Measurements from ENCODE around the gene RAB11FIP3. TPM values are rescaled to one million over a fixed set of nuclear protein-coding genes. Genes with fewer than 3 reads are reported as not detected.
"Not testable (repeated sequence)": the region's sequence is repeated elsewhere in the genome, so short reads cannot be mapped to it uniquely, and the experiment has no call there.

RAB11FIP3 gene
- 17.2 TPM for total RNA-seq

- DNase-seq, result peak; percentile 41
Observed at GRCh38 chr16:425082-425718, at the start of gene RAB11FIP3. Gene RAB11FIP3 (plus strand): TSS chr16:425649. CDS start chr16:426007, 358 bp downstream.

DNA sequence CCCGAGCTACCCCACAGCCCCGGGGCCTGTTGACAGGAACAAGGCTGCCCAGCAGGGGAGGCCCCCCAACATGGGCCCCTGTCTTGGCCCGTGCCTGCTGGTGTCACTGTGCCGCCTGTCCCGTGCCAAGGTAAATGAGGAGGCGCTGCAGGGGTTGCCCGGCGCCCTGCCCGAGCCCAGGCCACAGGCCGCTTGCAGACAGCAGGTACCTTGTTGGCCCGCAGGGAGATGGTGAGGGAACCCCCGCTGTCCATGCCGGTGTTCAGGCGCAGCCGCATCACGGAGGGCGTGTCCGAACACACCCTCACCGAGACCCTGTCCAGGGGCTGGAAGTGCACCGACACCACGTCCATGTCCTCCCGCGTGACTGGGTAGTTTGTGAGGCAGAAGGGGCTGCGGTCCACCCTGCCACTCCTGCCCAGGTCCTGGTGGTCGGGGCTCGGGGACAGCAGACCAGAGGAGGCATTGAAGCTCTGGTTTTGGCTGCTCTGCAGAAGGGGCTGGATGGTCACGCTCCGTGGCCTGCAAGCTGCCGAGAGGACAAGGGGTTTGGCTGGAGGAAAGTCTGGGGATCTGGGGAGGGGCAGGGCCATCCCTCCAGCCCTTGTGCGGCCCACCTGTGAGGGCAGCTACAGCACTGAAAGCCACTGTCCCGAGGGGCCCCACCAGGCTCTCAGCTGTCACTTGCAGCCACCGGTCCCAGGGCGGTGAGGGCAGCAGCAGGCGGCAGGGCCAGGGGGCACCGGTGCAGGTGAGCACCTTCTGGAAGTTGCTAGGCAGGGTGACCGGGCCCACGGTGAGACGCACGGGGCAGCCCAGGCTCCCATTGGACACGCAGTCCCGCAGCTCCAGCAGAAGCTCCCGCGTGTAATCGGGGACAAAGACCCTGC lies 49.3 kb upstream of the RAB11FIP3 start:
- DNase-seq, result no peak

DNA sequence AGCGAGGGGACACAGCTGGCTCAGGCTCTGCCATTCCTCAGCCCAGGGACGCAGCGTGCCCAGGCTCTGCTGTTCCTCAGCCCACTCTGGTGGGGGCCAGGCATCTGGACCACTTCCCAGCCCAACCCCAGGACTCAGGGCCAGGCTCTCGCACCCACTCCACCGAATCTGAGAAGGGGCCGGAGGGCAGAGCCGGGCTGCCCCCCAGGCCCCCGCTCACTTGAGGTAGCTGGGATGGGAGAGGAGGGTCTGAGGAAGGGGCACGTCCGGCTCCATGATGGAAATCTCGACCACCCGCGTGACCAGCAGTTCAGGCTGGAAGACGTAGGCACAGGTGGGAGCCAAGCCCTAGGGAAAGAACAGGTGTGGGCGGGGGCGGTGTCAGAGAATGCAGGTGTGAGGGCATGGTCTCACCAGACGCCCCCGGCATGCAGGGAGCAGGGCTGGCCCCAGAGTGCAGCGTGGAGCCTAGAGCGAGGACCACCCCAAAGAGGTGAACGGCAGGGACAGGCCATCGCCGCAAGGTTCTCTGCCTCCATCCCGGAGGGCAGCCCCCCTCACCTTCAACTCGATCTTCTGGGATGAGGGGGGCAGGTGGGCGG lies 48.5 kb upstream of the RAB11FIP3 start:
- no peak for DNase-seq

DNA sequence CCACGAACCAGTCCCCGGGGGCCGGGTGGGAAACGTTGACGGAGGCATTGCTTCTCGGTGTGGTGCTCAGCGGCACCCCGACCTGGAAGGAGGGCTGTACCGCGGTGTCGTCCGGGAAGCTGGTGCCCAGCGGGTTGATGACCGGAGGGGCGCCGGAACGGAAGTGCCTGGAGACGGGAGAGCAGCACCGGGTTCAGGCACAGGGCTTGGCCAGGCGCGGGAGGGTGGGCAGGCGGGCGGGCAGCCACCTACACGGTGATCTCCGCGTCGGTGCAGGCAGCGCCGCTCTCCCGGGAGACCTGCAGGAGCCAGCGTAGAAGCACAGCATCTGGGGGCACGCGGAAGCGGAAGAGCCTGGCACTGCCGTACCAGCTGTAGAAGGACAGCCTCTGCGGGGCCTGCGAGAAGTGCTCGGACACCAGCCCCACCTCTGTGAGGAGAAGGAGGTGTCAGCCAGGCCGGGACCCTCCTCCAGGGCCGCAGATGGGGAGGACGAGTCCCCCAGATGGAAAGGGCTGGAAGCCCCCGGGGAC lies 48.0 kb upstream of the RAB11FIP3 start:
- no peak for DNase-seq

DNA sequence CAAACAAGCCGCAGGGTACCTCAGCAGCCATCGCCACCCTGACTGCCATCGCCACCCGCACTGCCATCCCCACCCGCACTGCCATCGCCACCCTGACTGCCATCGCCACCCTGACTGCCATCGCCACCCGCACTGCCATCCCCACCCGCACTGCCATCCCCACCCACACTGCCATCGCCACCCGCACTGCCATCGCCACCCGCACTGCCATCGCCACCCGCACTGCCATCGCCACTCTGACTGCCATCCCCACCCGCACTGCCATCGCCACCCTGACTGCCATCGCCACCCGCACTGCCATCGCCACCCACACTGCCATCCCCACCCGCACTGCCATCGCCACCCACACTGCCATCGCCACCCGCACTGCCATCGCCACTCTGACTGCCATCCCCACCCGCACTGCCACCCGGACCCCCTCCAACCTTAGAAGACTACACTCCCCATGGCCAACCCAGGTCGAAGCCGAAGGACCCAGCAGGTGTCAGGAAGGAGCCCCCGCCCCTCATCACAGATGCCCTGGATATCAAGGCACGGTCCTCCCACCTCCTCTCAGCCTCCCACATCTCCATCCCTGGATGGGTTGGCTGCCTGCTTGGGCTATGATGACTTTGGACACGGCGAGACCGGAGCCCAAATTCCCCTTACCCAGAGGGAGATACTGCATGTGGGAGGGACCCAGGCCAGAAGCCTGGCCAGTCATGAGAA lies 47.2 kb upstream of the RAB11FIP3 start:
- DNase-seq, result not testable (repeated sequence)

DNA sequence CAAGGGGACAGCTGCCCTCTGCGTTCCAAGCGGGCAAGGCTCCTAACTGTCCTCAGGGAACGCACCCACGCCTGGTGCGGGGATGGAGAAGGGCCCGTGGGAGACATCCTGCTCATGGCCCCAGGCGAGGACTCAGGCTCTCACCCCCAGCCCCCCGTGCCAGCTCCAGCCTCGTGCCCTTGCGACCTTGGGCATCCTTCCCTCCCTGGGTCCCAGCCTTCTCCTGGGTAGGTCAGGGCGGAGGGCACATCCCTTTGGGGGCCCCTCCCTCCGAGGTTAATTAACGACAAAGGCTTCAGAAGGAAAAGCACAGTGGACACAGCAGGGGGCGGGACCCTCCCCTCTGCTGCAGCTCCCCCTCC lies 46.6 kb upstream of the RAB11FIP3 start:
- no peak for DNase-seq

DNA sequence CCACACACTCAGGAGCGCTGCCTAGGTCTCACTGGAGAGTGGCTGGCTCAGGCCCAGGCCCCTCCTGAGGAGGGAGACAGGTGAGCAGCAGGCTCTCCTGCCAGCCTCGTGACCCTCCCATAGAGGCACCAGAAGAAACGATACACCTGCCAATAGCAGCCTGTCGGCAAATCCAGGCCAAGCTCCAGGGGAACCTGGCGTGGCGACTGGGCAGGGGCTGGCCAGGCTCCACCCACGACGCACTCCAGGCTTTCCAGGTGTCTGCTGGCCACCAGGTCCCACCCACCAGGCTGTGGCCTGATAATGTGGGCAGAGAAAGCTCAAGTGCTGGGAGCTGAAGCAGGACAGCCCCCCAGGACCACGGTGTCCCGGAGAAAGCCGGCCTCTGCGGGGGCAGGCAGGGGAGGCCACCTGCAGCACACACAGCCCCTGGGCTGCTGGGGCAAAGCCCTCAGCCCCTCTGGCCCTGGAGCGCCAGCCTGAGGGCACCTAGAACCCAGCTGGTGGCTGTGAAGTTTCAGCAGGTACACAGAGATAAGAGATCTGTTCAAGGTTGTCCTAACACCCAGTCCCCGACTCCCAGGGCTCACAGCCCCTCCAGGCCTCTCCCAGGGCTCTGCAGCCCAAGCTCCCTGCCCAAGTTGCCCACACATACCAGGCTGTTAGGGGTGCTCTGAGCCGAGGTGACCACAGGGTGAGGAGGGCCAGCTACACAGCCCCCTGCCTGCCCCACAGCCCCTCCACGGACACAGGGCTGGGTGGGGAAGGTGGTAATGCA lies 46.1 kb upstream of the RAB11FIP3 start:
- DNase-seq, result no peak

- no peak for DNase-seq
Observed at GRCh38 chr16:379961-380761, 45.3 kb upstream of the RAB11FIP3 start.

DNA sequence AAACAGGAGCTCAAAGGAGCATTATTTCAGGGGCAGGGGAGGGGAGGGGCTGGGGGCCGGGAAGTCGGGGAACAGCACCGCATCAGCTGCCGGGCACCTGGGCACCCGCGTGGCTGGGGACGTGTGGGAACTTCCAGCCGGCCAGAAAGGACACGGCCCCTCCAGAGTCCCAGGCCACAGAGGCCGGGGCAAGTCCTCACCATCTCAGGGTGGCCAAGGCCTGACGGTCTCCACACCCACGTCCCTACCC lies 44.8 kb upstream of the RAB11FIP3 start:
- DNase-seq, result no peak

GRCh38 chr16:381012-381788 lies 44.2 kb upstream of the RAB11FIP3 start:
- no peak for DNase-seq

- peak; percentile 37 for DNase-seq
Observed at GRCh38 chr16:381789-382717, 43.4 kb upstream of the RAB11FIP3 start, which contains the start of gene PGAP6. Gene PGAP6 (minus strand): TSS chr16:381978. CDS start chr16:381821, 157 bp downstream.

DNA sequence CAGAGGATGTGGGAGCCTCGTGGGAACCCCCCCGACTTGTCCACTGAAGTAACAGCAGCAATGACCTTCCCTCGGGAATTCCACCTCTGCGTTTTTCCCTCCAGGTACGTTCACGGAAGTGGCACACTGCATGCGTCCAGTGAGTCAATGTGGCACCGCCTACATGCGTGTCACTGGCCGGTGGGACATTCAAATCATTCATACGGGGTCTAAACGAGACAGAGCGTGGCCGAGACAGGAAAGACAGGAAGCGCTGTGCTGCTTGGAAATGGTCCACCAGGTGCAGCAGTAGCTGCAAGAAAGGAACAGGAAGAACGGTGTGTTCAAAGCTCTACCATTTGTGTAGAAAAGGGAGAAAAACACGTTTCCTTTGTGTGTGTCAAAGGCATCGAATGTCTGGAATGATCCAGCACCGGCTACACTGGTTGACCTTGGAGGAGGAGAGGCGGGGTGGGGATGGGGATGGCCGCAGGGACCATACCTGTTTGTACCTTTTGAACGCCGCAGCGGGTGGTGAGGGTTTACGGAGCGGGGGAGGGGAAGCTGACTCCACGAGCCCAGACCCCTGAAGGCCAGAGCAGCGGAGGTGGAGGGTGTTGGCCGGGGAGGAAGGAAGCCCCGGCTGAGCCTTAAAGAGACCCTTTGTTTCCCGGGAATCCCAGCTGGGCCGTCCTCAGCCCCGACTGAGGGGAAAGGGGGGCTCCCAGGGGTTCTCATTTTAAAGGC lies 42.0 kb upstream of the RAB11FIP3 start:
- no peak for DNase-seq

- DNase-seq, result no peak
Observed at GRCh38 chr16:386641-387156, 38.8 kb upstream of the RAB11FIP3 start.

GRCh38 chr16:387761-388666 lies 37.4 kb upstream of the RAB11FIP3 start:
- DNase-seq, result not testable (repeated sequence)

DNA sequence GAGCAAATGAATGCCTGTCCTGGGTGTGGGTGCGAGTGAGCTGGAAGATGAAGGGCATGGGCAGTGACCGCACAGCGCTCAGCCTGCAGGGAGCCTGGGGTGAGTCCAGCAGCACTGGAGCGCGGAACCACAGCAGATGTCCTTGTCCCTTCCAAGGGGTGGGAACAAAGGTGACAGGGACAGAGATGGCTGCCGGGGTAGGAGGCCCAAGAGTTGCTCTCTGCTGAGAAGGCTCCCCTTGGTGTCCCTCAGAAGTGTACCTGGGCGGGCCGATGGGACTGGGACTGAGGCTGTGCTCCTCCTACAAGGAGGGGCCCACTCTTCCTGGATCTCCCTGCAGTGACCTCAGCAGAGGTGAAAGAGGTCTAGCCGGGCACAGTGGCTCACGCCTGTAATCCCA lies 36.1 kb upstream of the RAB11FIP3 start:
- no peak for DNase-seq

- DNase-seq, result no peak
Observed at GRCh38 chr16:391885-392335, 33.5 kb upstream of the RAB11FIP3 start.
